SK-MEL-5 (cell line): Measurements from ENCODE around the gene RPL29. TPM values are rescaled to one million over a fixed set of nuclear protein-coding genes. Genes with fewer than 3 reads are reported as not detected.
A peak's percentile ranks its signal among the peaks of the same experiment; 100 is the strongest.

Experiments
- DNase-seq: peaks from one replicate; pipeline ENCODE4 v3.0.0-alpha.2; 2016; ENCODE audit warnings: low read depth, low spot score
- in situ Hi-C: cut with HindIII; loops from 2 replicates; pipeline ENCODE4 v1.10.0; 2016; ENCODE audit warnings: low sequenced_read_pairs, high pct_unique_total_duplicates, low pct_unique_long_range_greater_than_20kb
- total RNA-seq: library from RNA; depleted of rRNA; stranded (reverse); fragments of >200 nt; shearing (Covaris generic); gene quantifications from 2 replicates; pipeline ENCODE4 v1.2.3, GENCODE V29; 2014

The RPL29 gene
- total RNA-seq, 1 experiment from 2014 or later: 2,698 TPM

GRCh38 chr3:52015438-52016228 is 19.9 kb upstream of the RPL29 start:
- no peak for DNase-seq
- in situ Hi-C loops: no loop called here

- in situ Hi-C loops: no loop called here
- peak; percentile 57 for DNase-seq
Observed at GRCh38 chr3:52014613-52015012, 18.9 kb upstream of the RPL29 start.

GRCh38 chr3:52013802-52014598 is 18.3 kb upstream of the RPL29 start:
- in situ Hi-C loops: no loop called here
- no peak for DNase-seq

- in situ Hi-C loops: no loop called here
- no peak for DNase-seq
Observed at GRCh38 chr3:52012699-52013098, 17.0 kb upstream of the RPL29 start.

- in situ Hi-C loops: no loop called here
- no peak for DNase-seq
Observed at GRCh38 chr3:52010431-52010830, 14.7 kb upstream of the RPL29 start.

GRCh38 chr3:52007291-52007690 is 11.6 kb upstream of the RPL29 start:
- no peak for DNase-seq
- in situ Hi-C loops: no loop called here

GRCh38 chr3:52006820-52007133 is 11.1 kb upstream of the RPL29 start:
- in situ Hi-C loops: no loop called here
- no peak for DNase-seq

GRCh38 chr3:52006017-52006819 is 10.5 kb upstream of the RPL29 start:
- in situ Hi-C loops: no loop called here
- no peak for DNase-seq

GRCh38 chr3:52005571-52005986 is 9.9 kb upstream of the RPL29 start:
- DNase-seq: no peak
- in situ Hi-C loops: no loop called here

- no peak for DNase-seq
- in situ Hi-C loops: no loop called here
Observed at GRCh38 chr3:52004906-52005395, 9.3 kb upstream of the RPL29 start.

GRCh38 chr3:52004163-52004787 is 8.6 kb upstream of the RPL29 start:
- in situ Hi-C loops: no loop called here
- peak; percentile 69 for DNase-seq

GRCh38 chr3:52002748-52003147 is 7.1 kb upstream of the RPL29 start:
- in situ Hi-C loops: no loop called here
- DNase-seq: no peak

- in situ Hi-C loops: no loop called here
- DNase-seq: peak; percentile 75
Observed at GRCh38 chr3:52001443-52001974, 5.8 kb upstream of the RPL29 start.

GRCh38 chr3:51999846-52000245 is 4.2 kb upstream of the RPL29 start:
- DNase-seq: no peak
- in situ Hi-C loops: no loop called here

- no peak for DNase-seq
- in situ Hi-C loops: no loop called here
Observed at GRCh38 chr3:51998774-51999173, 3.1 kb upstream of the RPL29 start.

- in situ Hi-C loops: no loop called here
- DNase-seq: no peak
Observed at GRCh38 chr3:51997935-51998596, 2.4 kb upstream of the RPL29 start.

- in situ Hi-C loops: no loop called here
- no peak for DNase-seq
Observed at GRCh38 chr3:51997172-51997571, 1.5 kb upstream of the RPL29 start.
